ENCODE data around the gene SPINK6.

The SPINK6 gene

GRCh38 chr5:148191010-148191409 lies 11.8 kb upstream of the SPINK6 start:
- no peaks in the 10 kb centered on the region for H3K9me3 ChIP-seq (ENCODE audit: control insufficient read depth, insufficient read depth, low read length)
- no peak overlapping the region for H3K4me3 ChIP-seq (ENCODE audit: low read depth, low read length)
- no peak overlapping the region for H3K9ac ChIP-seq (ENCODE audit: low read depth, low read length)
- H3K27me3 ChIP-seq (ENCODE audit: control insufficient read depth, insufficient read depth, low read length), result no peaks in the 10 kb centered on the region
- H3K36me3 ChIP-seq (ENCODE audit: control insufficient read depth, insufficient read depth, low read length), result no peaks in the 10 kb centered on the region
- no peaks in the 10 kb centered on the region for H3K4me1 ChIP-seq (ENCODE audit: control insufficient read depth, insufficient read depth, low read length)

GRCh38 chr5:148193202-148193601 lies 9.6 kb upstream of the SPINK6 start:
- no peaks in the 10 kb centered on the region for H3K27me3 ChIP-seq (ENCODE audit: control insufficient read depth, insufficient read depth, low read length)

GRCh38 chr5:148201151-148201550 lies 1.7 kb upstream of the SPINK6 start:
- H3K36me3 ChIP-seq (ENCODE audit: control insufficient read depth, insufficient read depth, low read length), result no peaks in the 10 kb centered on the region
- no peak overlapping the region for H3K9ac ChIP-seq (ENCODE audit: low read depth, low read length)
- no peak overlapping the region for H3K4me3 ChIP-seq (ENCODE audit: low read depth, low read length)
- H3K4me1 ChIP-seq (ENCODE audit: control insufficient read depth, insufficient read depth, low read length), result no peaks in the 10 kb centered on the region
- H3K9me3 ChIP-seq (ENCODE audit: control insufficient read depth, insufficient read depth, low read length), result no peaks in the 10 kb centered on the region
- H3K27me3 ChIP-seq (ENCODE audit: control insufficient read depth, insufficient read depth, low read length), result no peaks in the 10 kb centered on the region

More at GRCh38 chr5:148193202-148193601, 9.6 kb upstream of the SPINK6 start:
- no peak overlapping the region for H3K9ac ChIP-seq (ENCODE audit: low read depth, low read length)
- H3K4me3 ChIP-seq (ENCODE audit: low read depth, low read length), result no peak overlapping the region
- H3K4me1 ChIP-seq (ENCODE audit: control insufficient read depth, insufficient read depth, low read length), result no peaks in the 10 kb centered on the region
- no peaks in the 10 kb centered on the region for H3K36me3 ChIP-seq (ENCODE audit: control insufficient read depth, insufficient read depth, low read length)
- no peaks in the 10 kb centered on the region for H3K9me3 ChIP-seq (ENCODE audit: control insufficient read depth, insufficient read depth, low read length)

- Histone ChIP-seq H3K4me3 (ENCODE audit: low read depth, low read length) (no peak overlapping the region), H3K27me3 (ENCODE audit: control insufficient read depth, insufficient read depth, low read length) (no peaks in the 10 kb centered on the region), H3K36me3 (ENCODE audit: control insufficient read depth, insufficient read depth, low read length) (no peaks in the 10 kb centered on the region), H3K4me1 (ENCODE audit: control insufficient read depth, insufficient read depth, low read length) (no peaks in the 10 kb centered on the region), H3K9me3 (ENCODE audit: control insufficient read depth, insufficient read depth, low read length) (no peaks in the 10 kb centered on the region), H3K9ac (ENCODE audit: low read depth, low read length) (no peak overlapping the region)
Measured at GRCh38 chr5:148205044-148205806, 2.4 kb downstream of the SPINK6 start.

GRCh38 chr5:148205865-148206264 lies 3.0 kb downstream of the SPINK6 start:
- Histone ChIP-seq H3K9me3 (ENCODE audit: control insufficient read depth, insufficient read depth, low read length) (no peaks in the 10 kb centered on the region), H3K4me1 (ENCODE audit: control insufficient read depth, insufficient read depth, low read length) (no peaks in the 10 kb centered on the region), H3K27me3 (ENCODE audit: control insufficient read depth, insufficient read depth, low read length) (no peaks in the 10 kb centered on the region), H3K9ac (ENCODE audit: low read depth, low read length) (no peak overlapping the region), H3K4me3 (ENCODE audit: low read depth, low read length) (no peak overlapping the region), H3K36me3 (ENCODE audit: control insufficient read depth, insufficient read depth, low read length) (no peaks in the 10 kb centered on the region)

- no peak overlapping the region for H3K9ac ChIP-seq (ENCODE audit: low read depth, low read length)
- H3K27me3 ChIP-seq (ENCODE audit: control insufficient read depth, insufficient read depth, low read length), result no peaks in the 10 kb centered on the region
- H3K4me1 ChIP-seq (ENCODE audit: control insufficient read depth, insufficient read depth, low read length), result no peaks in the 10 kb centered on the region
- no peak overlapping the region for H3K4me3 ChIP-seq (ENCODE audit: low read depth, low read length)
- H3K36me3 ChIP-seq (ENCODE audit: control insufficient read depth, insufficient read depth, low read length), result no peaks in the 10 kb centered on the region
- H3K9me3 ChIP-seq (ENCODE audit: control insufficient read depth, insufficient read depth, low read length), result no peaks in the 10 kb centered on the region
Measured at GRCh38 chr5:148206620-148207019, 3.8 kb downstream of the SPINK6 start.

GRCh38 chr5:148208226-148208625 lies 5.4 kb downstream of the SPINK6 start:
- Histone ChIP-seq H3K4me1 (ENCODE audit: control insufficient read depth, insufficient read depth, low read length) (no peaks in the 10 kb centered on the region), H3K9ac (ENCODE audit: low read depth, low read length) (no peak overlapping the region), H3K36me3 (ENCODE audit: control insufficient read depth, insufficient read depth, low read length) (no peaks in the 10 kb centered on the region), H3K9me3 (ENCODE audit: control insufficient read depth, insufficient read depth, low read length) (no peaks in the 10 kb centered on the region), H3K27me3 (ENCODE audit: control insufficient read depth, insufficient read depth, low read length) (no peaks in the 10 kb centered on the region), H3K4me3 (ENCODE audit: low read depth, low read length) (no peak overlapping the region)

GRCh38 chr5:148209151-148209770 lies 6.4 kb downstream of the SPINK6 start:
- Histone ChIP-seq H3K4me3 (ENCODE audit: low read depth, low read length) (no peak overlapping the region), H3K9me3 (ENCODE audit: control insufficient read depth, insufficient read depth, low read length) (no peaks in the 10 kb centered on the region), H3K36me3 (ENCODE audit: control insufficient read depth, insufficient read depth, low read length) (no peaks in the 10 kb centered on the region), H3K9ac (ENCODE audit: low read depth, low read length) (no peak overlapping the region), H3K27me3 (ENCODE audit: control insufficient read depth, insufficient read depth, low read length) (no peaks in the 10 kb centered on the region), H3K4me1 (ENCODE audit: control insufficient read depth, insufficient read depth, low read length) (no peaks in the 10 kb centered on the region)

- Histone ChIP-seq H3K4me3 (ENCODE audit: low read depth, low read length) (no peak overlapping the region), H3K36me3 (ENCODE audit: control insufficient read depth, insufficient read depth, low read length) (no peaks in the 10 kb centered on the region), H3K4me1 (ENCODE audit: control insufficient read depth, insufficient read depth, low read length) (no peaks in the 10 kb centered on the region), H3K27me3 (ENCODE audit: control insufficient read depth, insufficient read depth, low read length) (no peaks in the 10 kb centered on the region), H3K9me3 (ENCODE audit: control insufficient read depth, insufficient read depth, low read length) (no peaks in the 10 kb centered on the region), H3K9ac (ENCODE audit: low read depth, low read length) (no peak overlapping the region)
Measured at GRCh38 chr5:148214665-148215185, 11.9 kb downstream of the SPINK6 start.

GRCh38 chr5:148221508-148221907 lies 18.7 kb downstream of the SPINK6 start:
- Histone ChIP-seq H3K9ac (ENCODE audit: low read depth, low read length) (no peak overlapping the region), H3K36me3 (ENCODE audit: control insufficient read depth, insufficient read depth, low read length) (no peaks in the 10 kb centered on the region), H3K9me3 (ENCODE audit: control insufficient read depth, insufficient read depth, low read length) (no peaks in the 10 kb centered on the region), H3K4me3 (ENCODE audit: low read depth, low read length) (no peak overlapping the region), H3K27me3 (ENCODE audit: control insufficient read depth, insufficient read depth, low read length) (no peaks in the 10 kb centered on the region), H3K4me1 (ENCODE audit: control insufficient read depth, insufficient read depth, low read length) (no peaks in the 10 kb centered on the region)

GRCh38 chr5:148224117-148224742 lies 21.4 kb downstream of the SPINK6 start:
- no peak overlapping the region for H3K4me3 ChIP-seq (ENCODE audit: low read depth, low read length)
- H3K9me3 ChIP-seq (ENCODE audit: control insufficient read depth, insufficient read depth, low read length), result no peaks in the 10 kb centered on the region
- H3K27me3 ChIP-seq (ENCODE audit: control insufficient read depth, insufficient read depth, low read length), result no peaks in the 10 kb centered on the region

More at GRCh38 chr5:148224117-148224742, 21.4 kb downstream of the SPINK6 start:
- Histone ChIP-seq H3K9ac (ENCODE audit: low read depth, low read length) (no peak overlapping the region), H3K4me1 (ENCODE audit: control insufficient read depth, insufficient read depth, low read length) (no peaks in the 10 kb centered on the region), H3K36me3 (ENCODE audit: control insufficient read depth, insufficient read depth, low read length) (no peaks in the 10 kb centered on the region)
